T-helper 17 cell (primary cell): Measurements from ENCODE around the gene TYW1. TPM values are rescaled to one million over a fixed set of nuclear protein-coding genes. Genes with fewer than 3 reads are reported as not detected.
"Not testable (repeated sequence)": the region's sequence is repeated elsewhere in the genome, so short reads cannot be mapped to it uniquely, and the experiment has no call there.

Source experiments
- ATAC-seq: fragments of 150-1000 bp; cut with Tn5 transposase; 2 replicates; pipeline ENCODE4 v1.10.0; 2021; ENCODE audit warnings: mild to moderate bottlenecking, moderate library complexity
- DNase-seq, 3 donors: peaks; one replicate each; pipeline versions ENCODE4 v3.0.0 to v3.0.0-alpha.2; 2020 to 2021
- H3K9me3 ChIP-seq: one replicate; pipeline ENCODE4 v1.7.0; 2013; ENCODE audit warnings: low read length, mild to moderate bottlenecking; ENCODE audit not compliant: control insufficient read depth, poor library complexity, severe bottlenecking
- H3K27ac Mint-ChIP-seq: one replicate; pipeline ENCODE4 v1.8.0; 2022; ENCODE audit warnings: mild to moderate bottlenecking, moderate library complexity, mixed read lengths
- H3K27me3 Mint-ChIP-seq: one replicate; pipeline ENCODE4 v1.8.0; 2022; ENCODE audit warnings: mixed read lengths
- H3K36me3 Mint-ChIP-seq: one replicate; pipeline ENCODE4 v1.8.0; 2022; ENCODE audit warnings: low read depth, mixed read lengths
- H3K4me1 Mint-ChIP-seq: one replicate; pipeline ENCODE4 v1.8.0; 2022; ENCODE audit warnings: mild to moderate bottlenecking, mixed read lengths
- H3K4me3 Mint-ChIP-seq: one replicate; pipeline ENCODE4 v1.8.0; 2022; ENCODE audit warnings: mild to moderate bottlenecking, moderate library complexity, mixed read lengths
- total RNA-seq, 4 donors: library from RNA in 2 of 4; stranded (reverse) in 2 of 4; gene quantifications; one replicate each; pipeline ENCODE4 v1.2.3 and lab custom pipeline; 2022 to 2026

The TYW1 gene
- total RNA-seq, 2 donors from 2014 or later, result 21.4 to 23.0 TPM

DNA sequence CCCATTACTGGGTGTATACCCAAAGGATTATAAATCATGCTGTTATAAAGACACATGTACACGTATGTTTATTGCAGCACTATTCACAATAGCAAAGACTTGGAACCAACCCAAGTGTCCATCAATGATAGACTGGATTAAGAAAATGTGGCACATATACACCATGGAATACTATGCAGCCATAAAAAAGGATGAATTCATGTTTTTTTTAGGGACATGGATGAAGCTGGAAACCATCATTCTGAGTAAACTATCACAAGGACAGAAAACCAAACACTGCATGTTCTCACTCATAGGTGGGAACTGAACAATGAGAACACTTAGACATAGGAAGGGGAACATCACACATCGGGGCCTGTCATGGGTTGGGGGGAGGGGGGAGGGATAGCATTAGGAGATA, 94.4 kb downstream of the TYW1 start:
- H3K36me3 Mint-ChIP-seq, result peaks cover 16% of the 10 kb centered on the region
- H3K4me3 Mint-ChIP-seq, DNase-seq, H3K27me3 Mint-ChIP-seq, H3K27ac Mint-ChIP-seq, H3K9me3 ChIP-seq, H3K4me1 Mint-ChIP-seq, ATAC-seq: not testable (repeated sequence)

DNA sequence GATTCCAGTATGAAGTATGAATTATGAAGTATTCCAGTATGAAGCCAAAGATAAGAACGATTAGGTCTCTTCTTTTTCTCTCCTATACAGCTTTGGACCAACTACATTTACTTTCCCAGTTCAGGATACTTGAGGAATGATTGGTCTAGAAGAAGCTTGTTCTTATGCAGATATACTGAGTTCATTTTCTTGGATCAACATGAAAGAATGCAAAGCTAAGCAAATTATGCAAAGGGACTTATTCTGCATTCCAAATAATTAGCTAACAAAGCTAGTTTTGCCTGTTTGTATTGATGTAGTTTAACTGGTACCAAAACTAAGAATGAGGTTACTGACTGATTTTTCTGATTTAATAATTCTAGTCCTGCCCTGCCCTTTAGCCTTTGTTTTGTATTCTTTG, 101.4 kb downstream of the TYW1 start:
- not testable (repeated sequence) for H3K36me3 Mint-ChIP-seq, ATAC-seq, H3K4me3 Mint-ChIP-seq, H3K27ac Mint-ChIP-seq, H3K9me3 ChIP-seq, DNase-seq, H3K27me3 Mint-ChIP-seq, H3K4me1 Mint-ChIP-seq

DNA sequence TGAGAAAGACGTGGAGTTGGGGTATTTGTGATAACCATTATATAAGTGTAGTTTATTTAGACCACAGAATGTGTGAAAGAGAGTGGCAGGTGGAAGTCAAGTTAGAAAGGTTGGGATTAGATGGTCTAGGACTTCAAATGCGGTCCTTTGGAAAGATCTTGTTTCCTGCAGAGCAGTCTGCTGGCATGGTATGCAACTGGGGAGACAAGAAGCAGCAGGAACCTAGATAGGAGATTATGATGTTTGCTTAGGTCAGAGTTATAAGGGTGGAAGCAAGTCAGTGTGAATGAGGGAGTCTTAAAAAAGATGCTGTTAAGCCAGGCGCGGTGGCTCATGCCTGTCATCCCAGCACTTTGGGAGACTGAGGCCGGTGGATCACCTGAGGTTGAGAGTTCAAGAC, 102.8 kb downstream of the TYW1 start:
- not testable (repeated sequence) for H3K4me3 Mint-ChIP-seq, H3K27me3 Mint-ChIP-seq, H3K9me3 ChIP-seq, H3K4me1 Mint-ChIP-seq, H3K36me3 Mint-ChIP-seq, ATAC-seq, H3K27ac Mint-ChIP-seq, DNase-seq

DNA sequence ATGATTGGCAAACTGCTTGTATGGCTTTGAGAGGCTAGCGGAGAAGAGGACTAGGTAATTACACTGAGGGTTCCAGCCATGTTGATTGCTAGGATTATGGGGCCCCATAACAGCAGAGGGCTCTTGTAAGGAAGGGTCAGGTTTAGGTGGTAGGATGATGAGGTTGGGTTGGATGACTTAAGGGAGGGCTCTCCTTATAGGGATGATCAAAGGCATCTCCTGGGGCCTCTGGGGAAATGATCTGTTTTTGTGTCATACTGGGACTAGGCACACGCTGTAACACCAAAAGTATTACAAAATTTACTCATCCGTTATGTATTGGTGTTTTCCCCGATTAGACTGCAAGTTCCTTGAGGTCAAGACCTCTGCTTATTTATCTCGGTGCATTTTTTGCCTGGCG, 103.4 kb downstream of the TYW1 start:
- not testable (repeated sequence) for DNase-seq, H3K27me3 Mint-ChIP-seq, H3K36me3 Mint-ChIP-seq, H3K27ac Mint-ChIP-seq, H3K4me1 Mint-ChIP-seq, H3K9me3 ChIP-seq, H3K4me3 Mint-ChIP-seq, ATAC-seq

DNA sequence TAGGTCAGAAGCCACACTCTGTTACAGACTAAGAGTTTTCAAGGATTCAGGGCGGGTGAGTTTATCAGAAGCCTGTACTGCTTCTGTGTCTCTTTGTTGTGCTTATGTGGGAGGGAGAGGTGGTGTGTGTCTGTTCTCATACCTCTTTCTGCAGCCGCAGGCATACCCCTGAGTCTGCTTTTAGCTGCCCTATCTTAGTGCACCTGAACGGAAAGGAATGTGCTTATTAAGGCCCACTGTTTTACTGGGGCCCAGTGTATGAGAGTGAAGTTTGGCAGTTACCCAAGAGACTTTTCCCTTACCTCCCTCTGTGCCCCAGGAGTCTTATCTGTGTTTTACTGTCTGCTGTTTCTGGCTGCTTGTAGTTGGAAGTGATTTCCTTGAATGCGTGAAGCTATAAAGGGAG, 104.3 kb downstream of the TYW1 start:
- no peak overlapping the region for H3K4me3 Mint-ChIP-seq
- ATAC-seq (no peak), DNase-seq (no peak)
- peaks cover 11% of the 10 kb centered on the region for H3K4me1 Mint-ChIP-seq
- peaks cover 6% of the 10 kb centered on the region for H3K36me3 Mint-ChIP-seq
- H3K27ac Mint-ChIP-seq, result peak overlapping the region; percentile 67
- H3K27me3 Mint-ChIP-seq, result no peaks in the 10 kb centered on the region
- H3K9me3 ChIP-seq, result no peaks in the 10 kb centered on the region

DNA sequence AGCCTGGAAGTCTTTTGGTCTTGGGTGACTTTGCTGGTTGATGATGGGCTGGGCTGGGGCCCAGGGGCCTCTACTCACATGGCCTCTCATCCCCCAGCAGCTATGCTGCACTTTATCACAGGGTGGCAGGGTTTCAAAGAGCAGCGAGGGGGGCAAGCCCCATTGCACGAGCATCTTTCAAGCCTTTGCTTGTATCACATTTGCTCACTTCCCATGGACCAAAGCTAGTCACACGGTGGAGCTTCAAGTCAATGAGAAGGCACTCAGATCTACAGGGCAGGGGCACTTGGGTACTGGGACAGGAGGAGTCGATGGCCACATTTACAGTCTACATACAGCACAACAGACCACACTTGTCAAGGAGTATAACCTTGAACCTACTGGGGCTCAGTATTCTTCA, 108.3 kb downstream of the TYW1 start:
- Mint-ChIP-seq H3K27ac (peak overlapping the region; percentile 1), H3K4me3 (peak overlapping the region; percentile 74), H3K4me1 (peaks cover 12% of the 10 kb centered on the region)
- H3K36me3 Mint-ChIP-seq, H3K27me3 Mint-ChIP-seq, H3K9me3 ChIP-seq, DNase-seq: not testable (repeated sequence)
- peak; percentile 50 for ATAC-seq

DNA sequence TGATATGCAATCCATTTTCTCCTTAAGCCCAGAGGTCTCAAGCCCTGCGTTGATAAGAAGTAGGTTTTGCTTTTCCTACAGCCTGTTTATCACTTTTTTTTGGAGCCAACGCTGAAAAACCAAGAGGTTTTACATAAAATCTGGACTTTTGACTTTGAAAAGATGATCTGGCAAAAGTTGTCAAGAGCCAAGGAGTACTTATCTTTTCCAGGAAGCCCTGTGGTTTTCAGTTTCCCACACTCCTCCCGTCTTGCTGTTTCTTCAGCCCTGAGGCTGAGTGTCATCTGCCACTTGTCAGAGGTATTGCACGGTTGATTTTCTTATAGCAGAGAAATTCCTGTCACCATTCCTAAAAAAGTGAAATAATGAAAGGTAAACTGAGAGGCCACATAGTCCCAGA, 108.7 kb downstream of the TYW1 start:
- Mint-ChIP-seq H3K27ac (peak overlapping the region; percentile 1), H3K36me3 (peaks cover 4% of the 10 kb centered on the region), H3K4me1 (peaks cover 12% of the 10 kb centered on the region), H3K27me3 (no peaks in the 10 kb centered on the region), H3K4me3 (no peak overlapping the region)
- ATAC-seq, result peak; percentile 35
- H3K9me3 ChIP-seq, result no peaks in the 10 kb centered on the region
- no peak for DNase-seq

DNA sequence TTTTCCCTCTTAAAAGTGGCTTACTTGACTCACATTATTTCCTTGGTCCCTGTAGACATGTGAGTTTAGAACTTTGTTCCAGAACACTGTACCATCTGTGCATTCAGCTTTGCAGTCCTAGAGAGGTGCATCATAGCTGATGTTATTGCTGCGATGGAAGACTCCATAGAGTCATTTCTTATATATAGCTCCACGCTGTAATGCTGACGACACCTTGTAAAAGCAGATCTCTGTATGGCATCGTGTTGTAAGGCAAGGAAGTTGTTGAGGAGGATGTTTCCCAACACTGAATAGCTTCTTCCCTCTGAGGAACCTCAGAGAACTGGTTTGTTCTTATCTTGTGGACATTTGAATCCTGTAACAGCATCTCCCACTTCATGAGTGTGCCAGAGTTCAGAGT, 109.6 kb downstream of the TYW1 start:
- H3K9me3 ChIP-seq, DNase-seq, H3K36me3 Mint-ChIP-seq, H3K27ac Mint-ChIP-seq, H3K27me3 Mint-ChIP-seq, H3K4me3 Mint-ChIP-seq, ATAC-seq: not testable (repeated sequence)
- H3K4me1 Mint-ChIP-seq, result peaks cover 12% of the 10 kb centered on the region

DNA sequence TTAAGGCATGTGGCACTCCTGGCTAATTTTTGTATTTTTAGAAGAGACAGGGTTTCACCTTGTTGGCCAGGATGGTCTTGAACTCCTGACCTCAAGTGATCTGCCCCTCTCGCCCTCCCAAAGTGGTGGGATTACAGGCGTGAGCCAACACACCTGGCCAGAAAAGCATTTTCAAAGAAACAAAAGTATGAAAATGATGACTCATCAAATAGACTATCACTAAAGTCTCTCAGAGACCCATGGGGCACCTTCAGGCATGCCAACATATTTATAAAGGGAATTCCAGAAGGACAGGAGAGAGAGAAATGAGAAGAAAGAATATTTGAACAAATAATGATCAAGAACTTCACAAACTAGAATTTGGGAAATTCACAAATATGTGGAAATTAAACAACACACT, 114.7 kb downstream of the TYW1 start:
- not testable (repeated sequence) for H3K4me1 Mint-ChIP-seq

DNA sequence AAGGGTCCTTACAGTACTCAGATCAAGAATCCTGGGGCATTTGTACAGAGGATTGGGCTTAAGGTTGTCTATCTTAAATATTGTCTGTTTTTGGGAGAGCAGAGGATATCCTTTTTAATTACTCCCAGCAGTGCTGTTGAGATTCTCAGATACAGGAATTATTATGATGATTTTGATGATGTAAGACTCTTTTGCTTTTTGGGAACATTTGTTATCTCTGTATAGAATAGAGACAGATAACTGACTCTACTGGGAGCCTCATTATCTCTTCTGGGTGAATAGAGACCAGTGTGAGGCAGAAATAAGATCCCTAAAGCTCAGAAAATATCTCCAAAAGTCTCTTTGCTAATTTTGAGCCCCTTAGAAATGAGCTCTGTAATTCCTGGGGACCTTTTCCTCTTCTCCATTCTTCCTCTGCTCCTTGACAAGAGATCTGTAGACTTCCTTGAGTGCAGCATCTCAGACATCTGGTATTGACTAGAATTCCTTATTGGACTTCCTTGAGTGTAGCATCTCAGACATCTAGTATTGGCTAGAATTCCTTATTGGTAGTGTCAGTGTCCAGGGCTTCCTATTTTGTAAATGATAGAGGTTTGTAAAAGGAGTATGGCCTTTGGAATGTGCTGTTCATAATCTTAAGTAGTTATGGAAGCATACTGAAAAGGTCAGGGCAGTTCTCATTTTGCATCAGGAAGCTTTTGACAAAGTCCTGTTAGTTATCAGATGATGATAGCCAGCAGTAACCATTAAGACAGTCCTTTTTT, 118.0 kb downstream of the TYW1 start:
- H3K27me3 Mint-ChIP-seq, ATAC-seq, H3K9me3 ChIP-seq, DNase-seq, H3K4me3 Mint-ChIP-seq, H3K36me3 Mint-ChIP-seq, H3K4me1 Mint-ChIP-seq: not testable (repeated sequence)
- peak overlapping the region; percentile 43 for H3K27ac Mint-ChIP-seq

More for the DNA sequence above, 114.7 kb downstream of the TYW1 start:
- not testable (repeated sequence) for H3K9me3 ChIP-seq, H3K27ac Mint-ChIP-seq, H3K27me3 Mint-ChIP-seq, H3K4me3 Mint-ChIP-seq, DNase-seq, ATAC-seq, H3K36me3 Mint-ChIP-seq

DNA sequence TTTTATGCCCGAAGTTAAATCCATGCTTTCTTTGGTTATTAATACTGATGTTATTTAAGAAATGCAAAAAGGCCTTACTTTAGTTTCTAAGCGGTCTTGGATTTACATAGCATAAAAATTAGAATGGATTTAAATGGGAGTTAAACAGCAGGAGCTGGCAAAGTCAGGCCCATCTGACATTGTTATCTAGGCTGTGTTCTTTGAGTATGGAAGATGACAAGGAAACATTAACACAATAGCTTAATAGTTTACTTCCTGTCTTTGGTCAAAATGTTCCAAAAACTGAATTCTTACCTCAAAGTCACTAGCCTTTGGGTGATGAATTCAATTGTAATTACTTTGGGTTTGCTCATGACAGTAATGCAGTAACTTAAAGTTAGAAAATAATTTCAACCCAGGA, 123.9 kb downstream of the TYW1 start:
- not testable (repeated sequence) for H3K27me3 Mint-ChIP-seq, DNase-seq, ATAC-seq, H3K4me3 Mint-ChIP-seq, H3K9me3 ChIP-seq
- Mint-ChIP-seq H3K36me3 (peaks cover 12% of the 10 kb centered on the region), H3K27ac (peak overlapping the region; percentile 76), H3K4me1 (peaks cover 11% of the 10 kb centered on the region)

DNA sequence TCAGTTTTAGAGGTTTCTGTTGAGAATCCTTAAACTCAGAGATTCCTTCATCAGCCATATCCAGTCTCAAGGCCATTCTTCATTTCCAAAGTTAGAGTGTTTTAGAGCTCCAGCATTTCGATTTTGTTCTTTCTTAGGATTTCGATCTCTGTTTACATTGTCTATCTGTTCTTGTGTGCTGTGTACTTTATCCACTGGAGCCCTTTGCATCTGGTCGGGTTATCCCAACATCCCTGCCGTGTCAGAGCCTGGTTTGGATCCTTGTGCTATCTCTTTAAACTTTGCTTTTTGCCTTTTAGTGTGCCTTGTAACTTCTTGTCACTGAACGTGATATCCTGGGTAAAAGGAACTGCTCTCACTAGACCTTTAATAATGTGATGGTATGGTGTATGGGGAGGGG, 131.6 kb downstream of the TYW1 start:
- peak overlapping the region; percentile 75 for H3K4me3 Mint-ChIP-seq
- H3K9me3 ChIP-seq, H3K27me3 Mint-ChIP-seq, ATAC-seq, DNase-seq, H3K36me3 Mint-ChIP-seq: not testable (repeated sequence)
- peaks cover 30% of the 10 kb centered on the region for H3K4me1 Mint-ChIP-seq
- H3K27ac Mint-ChIP-seq, result peak overlapping the region; percentile 98

DNA sequence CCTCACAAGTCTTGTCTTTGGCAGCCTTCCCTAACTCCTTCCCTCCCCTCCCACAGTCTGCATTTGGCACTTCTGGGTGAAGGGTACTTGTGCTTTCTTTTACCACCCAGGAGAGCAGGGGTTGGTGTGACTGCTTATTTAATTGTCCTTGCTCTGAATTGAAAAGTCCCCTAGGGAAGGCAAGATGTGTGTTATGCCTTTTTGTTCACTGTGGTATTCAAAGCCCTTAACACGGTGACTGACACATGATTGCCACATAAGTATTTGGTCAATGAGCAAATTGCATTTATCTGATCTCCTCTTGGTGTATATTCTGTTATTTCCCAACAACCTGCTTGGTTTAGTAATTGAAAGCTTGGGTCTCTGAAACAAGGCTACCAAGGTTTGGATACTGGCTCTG, 134.1 kb downstream of the TYW1 start:
- H3K4me1 Mint-ChIP-seq, result peaks cover 30% of the 10 kb centered on the region
- H3K9me3 ChIP-seq, H3K27me3 Mint-ChIP-seq, H3K4me3 Mint-ChIP-seq, DNase-seq, H3K36me3 Mint-ChIP-seq, ATAC-seq: not testable (repeated sequence)
- H3K27ac Mint-ChIP-seq, result peak overlapping the region; percentile 98

DNA sequence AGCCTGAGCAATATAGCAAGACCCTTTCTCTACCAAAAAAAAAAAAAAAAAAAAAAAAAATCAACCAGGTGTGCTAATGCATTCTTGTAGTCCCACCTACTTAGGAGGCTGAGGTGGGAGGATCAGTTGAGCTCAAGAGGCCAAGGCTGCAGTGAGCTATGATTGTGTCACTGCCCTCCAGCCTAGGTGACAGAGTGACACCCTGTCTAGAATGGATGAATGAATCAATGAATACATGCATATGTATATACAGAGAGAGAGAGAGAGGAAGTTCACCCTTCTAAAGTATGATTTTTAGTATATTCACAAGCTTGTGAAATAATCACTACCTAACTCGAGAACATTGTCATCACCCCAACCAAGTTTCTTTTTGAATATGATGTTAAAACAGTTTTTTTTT, 138.3 kb downstream of the TYW1 start:
- H3K4me1 Mint-ChIP-seq, ATAC-seq, H3K4me3 Mint-ChIP-seq, DNase-seq, H3K9me3 ChIP-seq, H3K27ac Mint-ChIP-seq, H3K27me3 Mint-ChIP-seq, H3K36me3 Mint-ChIP-seq: not testable (repeated sequence)
